KMS-11 (cell line): ENCODE data around the gene TRAF3IP3.
A peak's percentile ranks its signal among the peaks of the same experiment; 100 is the strongest.

Source experiments
- H2AFZ ChIP-seq: fragments of 200-600 bp; sonication (generic); 2 replicates; pipeline ENCODE4 v1.6.1; 2016; ENCODE audit warnings: antibody characterized with exemption, mixed run types, low read depth
- H3K27ac ChIP-seq: fragments of 200-600 bp; sonication (generic); 2 replicates; pipeline ENCODE4 v1.6.1; 2016; ENCODE audit warnings: mild to moderate bottlenecking, mixed run types
- H3K27me3 ChIP-seq: fragments of 200-600 bp; sonication (generic); 2 replicates; pipeline ENCODE4 v1.6.1; 2017; ENCODE audit warnings: mild to moderate bottlenecking, low read depth, mixed run types, moderate library complexity; ENCODE audit not compliant: insufficient read depth
- H3K36me3 ChIP-seq: fragments of 200-600 bp; sonication (generic); 2 replicates; pipeline ENCODE4 v1.6.1; 2017; ENCODE audit warnings: mild to moderate bottlenecking, mixed run types; ENCODE audit not compliant: insufficient read depth
- H3K4me1 ChIP-seq: fragments of 200-600 bp; sonication (generic); 2 replicates; pipeline ENCODE4 v1.6.1; 2016; ENCODE audit warnings: mild to moderate bottlenecking, low read depth, mixed run types; ENCODE audit not compliant: poor library complexity, severe bottlenecking
- H3K4me2 ChIP-seq: fragments of 200-600 bp; sonication (generic); 2 replicates; pipeline ENCODE4 v1.7.0; 2016; ENCODE audit warnings: mild to moderate bottlenecking, mixed run types
- H3K4me3 ChIP-seq: fragments of 200-600 bp; sonication (generic); IDR thresholded peaks from 2 replicates; pipeline ENCODE4 v1.6.1; 2017; ENCODE audit warnings: low read depth, low read length, mixed read lengths; ENCODE audit not compliant: insufficient read depth
- H3K79me2 ChIP-seq: fragments of 200-600 bp; sonication (generic); 2 replicates; pipeline ENCODE4 v1.6.1; 2016; ENCODE audit warnings: low read depth, mixed run types; ENCODE audit not compliant: insufficient read depth
- H3K9ac ChIP-seq: fragments of 200-600 bp; sonication (generic); 2 replicates; pipeline ENCODE4 v1.6.1; 2016; ENCODE audit warnings: mild to moderate bottlenecking, mixed run types
- H4K20me1 ChIP-seq: fragments of 200-600 bp; sonication (generic); 2 replicates; pipeline ENCODE4 v1.6.1; 2016; ENCODE audit warnings: mild to moderate bottlenecking, mixed run types; ENCODE audit not compliant: insufficient read depth
- CTCF ChIP-seq: fragments of 200-600 bp; sonication (generic); conservative IDR thresholded peaks from 2 replicates; pipeline ENCODE4 v1.6.1; 2017; ENCODE audit warnings: low read depth, mild to moderate bottlenecking, antibody characterized with exemption, low read length, moderate library complexity, mixed read lengths

The TRAF3IP3 gene

GRCh38 chr1:209809611-209810010 is 53.8 kb downstream of the TRAF3IP3 start:
- Histone ChIP-seq H3K4me1 (peaks cover 5% of the 10 kb centered on the region), H3K27ac (no peak overlapping the region), H3K9ac (no peak overlapping the region), H3K36me3 (no peaks in the 10 kb centered on the region), H4K20me1 (no peaks in the 10 kb centered on the region), H3K27me3 (no peaks in the 10 kb centered on the region), H3K4me2 (no peak overlapping the region), H2AFZ (no peak overlapping the region), H3K79me2 (no peaks in the 10 kb centered on the region), H3K4me3 (no peak overlapping the region)
- no peak for TF ChIP-seq CTCF

GRCh38 chr1:209810783-209811182 is 54.9 kb downstream of the TRAF3IP3 start:
- H3K27me3 ChIP-seq: no peaks in the 10 kb centered on the region
- H3K4me3 ChIP-seq: no peak overlapping the region
- no peak for TF ChIP-seq CTCF
- H3K4me1 ChIP-seq: peaks cover 16% of the 10 kb centered on the region
- H3K27ac ChIP-seq: no peak overlapping the region
- H3K79me2 ChIP-seq: no peaks in the 10 kb centered on the region
- H4K20me1 ChIP-seq: no peaks in the 10 kb centered on the region
- H3K4me2 ChIP-seq: no peak overlapping the region
- H3K36me3 ChIP-seq: no peaks in the 10 kb centered on the region
- no peak overlapping the region for H2AFZ ChIP-seq
- H3K9ac ChIP-seq: no peak overlapping the region

- H2AFZ ChIP-seq: no peak overlapping the region
- H3K4me1 ChIP-seq: peaks cover 16% of the 10 kb centered on the region
- TF ChIP-seq CTCF: no peak
- no peaks in the 10 kb centered on the region for H3K27me3 ChIP-seq
- H3K27ac ChIP-seq: no peak overlapping the region
- no peak overlapping the region for H3K4me2 ChIP-seq
- H3K79me2 ChIP-seq: no peaks in the 10 kb centered on the region
- no peaks in the 10 kb centered on the region for H3K36me3 ChIP-seq
- H3K4me3 ChIP-seq: no peak overlapping the region
- H3K9ac ChIP-seq: no peak overlapping the region
- no peaks in the 10 kb centered on the region for H4K20me1 ChIP-seq
Observed at GRCh38 chr1:209813902-209814301, 58.0 kb downstream of the TRAF3IP3 start.

DNA sequence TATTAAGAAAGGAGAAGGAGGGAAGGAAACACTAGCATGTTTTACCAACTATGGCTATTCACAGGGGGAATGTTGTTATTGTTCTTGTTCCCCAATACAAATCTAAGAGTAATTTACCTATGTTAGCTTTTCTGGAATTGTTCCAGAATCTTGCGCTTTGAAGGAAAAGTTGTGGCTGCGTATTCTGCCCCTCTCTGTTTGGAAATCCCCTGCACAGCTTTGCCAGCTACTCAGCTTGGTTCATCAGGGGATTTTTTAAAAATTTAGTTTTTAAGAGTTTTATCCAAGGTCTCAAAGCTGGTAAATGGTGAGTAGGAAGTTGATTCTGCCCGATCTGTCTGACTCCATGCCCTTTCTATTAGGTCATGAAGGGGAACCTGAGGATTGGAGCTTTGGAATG is 59.6 kb downstream of the TRAF3IP3 start:
- H3K27me3 ChIP-seq: no peaks in the 10 kb centered on the region
- H3K9ac ChIP-seq: no peak overlapping the region
- H3K4me1 ChIP-seq: peaks cover 16% of the 10 kb centered on the region
- H3K27ac ChIP-seq: no peak overlapping the region
- TF ChIP-seq CTCF: no peak
- H4K20me1 ChIP-seq: no peaks in the 10 kb centered on the region
- H3K4me3 ChIP-seq: no peak overlapping the region
- H2AFZ ChIP-seq: no peak overlapping the region
- H3K79me2 ChIP-seq: no peaks in the 10 kb centered on the region
- H3K36me3 ChIP-seq: no peaks in the 10 kb centered on the region
- H3K4me2 ChIP-seq: peak overlapping the region; percentile 4; the same call in 1 of the 2 replicates
